GM12801 (cell line): ENCODE data around the gene OGA.
A peak's percentile ranks its signal among the peaks of the same experiment; 100 is the strongest.

Source experiments
- CTCF ChIP-seq: IDR thresholded peaks from one replicate; pipeline ENCODE4 v1.5.1; 2011; ENCODE audit warnings: control low read depth; ENCODE audit not compliant: insufficient read length; ENCODE audit errors: extremely low read depth

OGA gene

GRCh38 chr10:101780818-101781654 is 37.2 kb downstream of the OGA start:
- TF ChIP-seq CTCF = peak; percentile 86

GRCh38 chr10:101780187-101780817 is 37.9 kb downstream of the OGA start:
- TF ChIP-seq CTCF = no peak

GRCh38 chr10:101779544-101780186 is 38.6 kb downstream of the OGA start:
- no peak for TF ChIP-seq CTCF

- no peak for TF ChIP-seq CTCF
These were observed 39.3 kb downstream of the OGA start for GRCh38 chr10:101778781-101779543.

GRCh38 chr10:101778151-101778780 is 40.0 kb downstream of the OGA start:
- no peak for TF ChIP-seq CTCF

- TF ChIP-seq CTCF = no peak
These were observed 40.6 kb downstream of the OGA start for GRCh38 chr10:101777619-101778145.
